ENCODE measurements around the gene RHBDF1. TPM values are rescaled to one million over a fixed set of nuclear protein-coding genes. Genes with fewer than 3 reads are reported as not detected.
A peak's percentile ranks its signal among the peaks of the same experiment; 100 is the strongest.
"Not testable (repeated sequence)": the region's sequence is repeated elsewhere in the genome, so short reads cannot be mapped to it uniquely, and the experiment has no call there.

The RHBDF1 gene
- total RNA-seq, 5 donors from 2014 or later (not counting 1 experiment from before 2014, with no cell fraction given), result 0.19 to 0.93 (median 0.53) TPM

- H3K9me3 Mint-ChIP-seq; H3K27ac ChIP-seq (ENCODE audit: low read length); H3K27me3 Mint-ChIP-seq; H3K9me3 ChIP-seq; H3K36me3 Mint-ChIP-seq; H3K4me1 ChIP-seq (ENCODE audit: control insufficient read depth in 1 of 2, extremely low read depth in 1 of 2, insufficient read depth in 2 of 2, low read length in 2 of 2); H3K27me3 ChIP-seq (replicated peaks in 1 of 2; ENCODE audit: control insufficient read depth in 2 of 2, extremely low read depth in 1 of 2, insufficient read depth in 2 of 2, low read length in 1 of 2); H3K4me1 Mint-ChIP-seq; CTCF ChIA-PET; H3K27ac Mint-ChIP-seq; H3K4me3 Mint-ChIP-seq; H3K4me3 ChIP-seq (ENCODE audit: control insufficient read depth in 1 of 2, extremely low read depth in 1 of 2, low read length in 1 of 2); H3K36me3 ChIP-seq (ENCODE audit: control insufficient read depth in 2 of 2, extremely low read depth in 1 of 2, insufficient read depth in 1 of 2, low read length in 1 of 2); DNase-seq; POLR2A ChIA-PET: not testable (repeated sequence)
- WGBS (ENCODE audit: insufficient coverage), result no CpG with 5 or more reads among the region's 5 CpGs
- peak; percentile 57 to 62 (median 58) for ATAC-seq (replicated peaks in 1 of 4)
Measured at GRCh38 chr16:25926-26348, 46.5 kb downstream of the RHBDF1 start.

- H3K36me3 Mint-ChIP-seq; H3K4me3 Mint-ChIP-seq; H3K4me1 Mint-ChIP-seq; H3K36me3 ChIP-seq (ENCODE audit: control insufficient read depth in 2 of 2, extremely low read depth in 1 of 2, insufficient read depth in 1 of 2, low read length in 1 of 2); DNase-seq; CTCF ChIA-PET; H3K4me3 ChIP-seq (ENCODE audit: control insufficient read depth in 1 of 2, extremely low read depth in 1 of 2, low read length in 1 of 2); H3K9me3 Mint-ChIP-seq; POLR2A ChIA-PET; H3K27ac Mint-ChIP-seq; H3K27me3 ChIP-seq (replicated peaks in 1 of 2; ENCODE audit: control insufficient read depth in 2 of 2, extremely low read depth in 1 of 2, insufficient read depth in 2 of 2, low read length in 1 of 2); ATAC-seq (replicated peaks in 1 of 4); H3K27me3 Mint-ChIP-seq; H3K9me3 ChIP-seq; H3K4me1 ChIP-seq (ENCODE audit: control insufficient read depth in 1 of 2, extremely low read depth in 1 of 2, insufficient read depth in 2 of 2, low read length in 2 of 2); H3K27ac ChIP-seq (ENCODE audit: low read length): not testable (repeated sequence)
- 97% methylated on average over 10 of the region's 22 CpGs for WGBS (ENCODE audit: insufficient coverage)
Measured at GRCh38 chr16:24151-24550, 48.3 kb downstream of the RHBDF1 start.

GRCh38 chr16:20886-21285 lies 51.5 kb downstream of the RHBDF1 start:
- H3K27ac ChIP-seq (ENCODE audit: low read length); H3K36me3 Mint-ChIP-seq; DNase-seq; H3K36me3 ChIP-seq (ENCODE audit: control insufficient read depth in 2 of 2, extremely low read depth in 1 of 2, insufficient read depth in 1 of 2, low read length in 1 of 2); H3K4me1 ChIP-seq (ENCODE audit: control insufficient read depth in 1 of 2, extremely low read depth in 1 of 2, insufficient read depth in 2 of 2, low read length in 2 of 2); H3K27ac Mint-ChIP-seq; H3K4me3 Mint-ChIP-seq; H3K9me3 ChIP-seq; POLR2A ChIA-PET; H3K27me3 Mint-ChIP-seq; ATAC-seq (replicated peaks in 1 of 4); CTCF ChIA-PET; H3K27me3 ChIP-seq (replicated peaks in 1 of 2; ENCODE audit: control insufficient read depth in 2 of 2, extremely low read depth in 1 of 2, insufficient read depth in 2 of 2, low read length in 1 of 2); H3K4me3 ChIP-seq (ENCODE audit: control insufficient read depth in 1 of 2, extremely low read depth in 1 of 2, low read length in 1 of 2); H3K9me3 Mint-ChIP-seq; H3K4me1 Mint-ChIP-seq: not testable (repeated sequence)
- 89% methylated on average over 7 of the region's 12 CpGs for WGBS (ENCODE audit: insufficient coverage)

- H3K9me3 ChIP-seq; H3K27ac ChIP-seq (ENCODE audit: low read length); H3K27me3 ChIP-seq (replicated peaks in 1 of 2; ENCODE audit: control insufficient read depth in 2 of 2, extremely low read depth in 1 of 2, insufficient read depth in 2 of 2, low read length in 1 of 2); CTCF ChIA-PET; H3K36me3 ChIP-seq (ENCODE audit: control insufficient read depth in 2 of 2, extremely low read depth in 1 of 2, insufficient read depth in 1 of 2, low read length in 1 of 2); H3K4me3 Mint-ChIP-seq; H3K4me1 ChIP-seq (ENCODE audit: control insufficient read depth in 1 of 2, extremely low read depth in 1 of 2, insufficient read depth in 2 of 2, low read length in 2 of 2); H3K4me3 ChIP-seq (ENCODE audit: control insufficient read depth in 1 of 2, extremely low read depth in 1 of 2, low read length in 1 of 2); DNase-seq; ATAC-seq (replicated peaks in 1 of 4); POLR2A ChIA-PET; H3K4me1 Mint-ChIP-seq; H3K36me3 Mint-ChIP-seq; H3K27me3 Mint-ChIP-seq; H3K27ac Mint-ChIP-seq; H3K9me3 Mint-ChIP-seq: not testable (repeated sequence)
- 95% methylated on average over 6 of the region's 20 CpGs for WGBS (ENCODE audit: insufficient coverage)
Measured at GRCh38 chr16:17062-17765, 55.2 kb downstream of the RHBDF1 start.

- H3K4me3 Mint-ChIP-seq, H3K4me1 Mint-ChIP-seq, H3K27me3 Mint-ChIP-seq: not testable (repeated sequence)
Measured at GRCh38 chr16:10772-11171, 61.7 kb downstream of the RHBDF1 start.

GRCh38 chr16:9903-10665 lies 62.3 kb downstream of the RHBDF1 start:
- DNase-seq, result peak in 6 of 35 experiments; percentile 8 to 37 (median 14)
- H3K9me3 ChIP-seq, result no peaks in the 10 kb centered on the region
- H3K27me3 ChIP-seq (replicated peaks in 1 of 2; ENCODE audit: control insufficient read depth in 2 of 2, extremely low read depth in 1 of 2, insufficient read depth in 2 of 2, low read length in 1 of 2), result no peaks in the 10 kb centered on the region
- Mint-ChIP-seq H3K4me3 (peak overlapping the region; percentile 49 to 58 (median 49)), H3K36me3 (no peaks in the 10 kb centered on the region), H3K4me1 (no peaks in the 10 kb centered on the region), H3K27ac (no peak overlapping the region), H3K27me3 (no peaks in the 10 kb centered on the region), H3K9me3 (no peaks in the 10 kb centered on the region)
- no peak overlapping the region for H3K4me3 ChIP-seq (ENCODE audit: control insufficient read depth in 1 of 2, extremely low read depth in 1 of 2, low read length in 1 of 2)
- no peak overlapping the region for H3K27ac ChIP-seq (ENCODE audit: low read length)
- POLR2A ChIA-PET, result no interaction called here
- H3K4me1 ChIP-seq (ENCODE audit: control insufficient read depth in 1 of 2, extremely low read depth in 1 of 2, insufficient read depth in 2 of 2, low read length in 2 of 2), result no peaks in the 10 kb centered on the region
- CTCF ChIA-PET, result no interaction called here
- 83% methylated on average over 17 of the region's 48 CpGs for WGBS (ENCODE audit: insufficient coverage)
- H3K36me3 ChIP-seq (ENCODE audit: control insufficient read depth in 2 of 2, extremely low read depth in 1 of 2, insufficient read depth in 1 of 2, low read length in 1 of 2), result no peaks in the 10 kb centered on the region
- ATAC-seq (replicated peaks in 1 of 4), result peak; percentile 95 to 97 (median 96)

More at GRCh38 chr16:10772-11171, 61.7 kb downstream of the RHBDF1 start:
- H3K27ac ChIP-seq (ENCODE audit: low read length); H3K9me3 ChIP-seq; H3K36me3 ChIP-seq (ENCODE audit: control insufficient read depth in 2 of 2, extremely low read depth in 1 of 2, insufficient read depth in 1 of 2, low read length in 1 of 2); H3K27ac Mint-ChIP-seq; H3K9me3 Mint-ChIP-seq; CTCF ChIA-PET; H3K4me1 ChIP-seq (ENCODE audit: control insufficient read depth in 1 of 2, extremely low read depth in 1 of 2, insufficient read depth in 2 of 2, low read length in 2 of 2); H3K27me3 ChIP-seq (replicated peaks in 1 of 2; ENCODE audit: control insufficient read depth in 2 of 2, extremely low read depth in 1 of 2, insufficient read depth in 2 of 2, low read length in 1 of 2); H3K36me3 Mint-ChIP-seq; H3K4me3 ChIP-seq (ENCODE audit: control insufficient read depth in 1 of 2, extremely low read depth in 1 of 2, low read length in 1 of 2); POLR2A ChIA-PET: not testable (repeated sequence)
- 20% methylated on average over 2 of the region's 27 CpGs for WGBS (ENCODE audit: insufficient coverage)
- DNase-seq, result peak in 34 of 35 experiments; percentile 65 to 97 (median 86)
- ATAC-seq (replicated peaks in 1 of 4), result peak; percentile 54 to 65 (median 59)

Data from T-cell (primary cell).